Body of pancreas (tissue), 4 donors: ENCODE data around the gene AATF. TPM values are rescaled to one million over a fixed set of nuclear protein-coding genes. Genes with fewer than 3 reads are reported as not detected.

Source experiments
- ATAC-seq: fragments of 150-250 bp; one replicate; pipeline ENCODE4 v1.9.1; 2016
- DNase-seq, 4 donors: peaks; one replicate each; pipeline ENCODE4 v3.0.0-alpha.2; 2019
- H3K27ac ChIP-seq, 4 donors: fragments of 200-600 bp; sonication (generic); 1 replicate in 3 of 4; 2 replicates in 1 of 4; pipeline versions ENCODE4 v1.5.1 to v1.6.1; 2016 to 2019; ENCODE audit warnings: mild to moderate bottlenecking in 1 of 4, mixed read lengths in 1 of 4, moderate library complexity in 1 of 4
- H3K27me3 ChIP-seq, 2 donors: fragments of 200-600 bp; sonication (generic); one replicate each; pipeline ENCODE4 v1.6.0; 2016; ENCODE audit warnings: mild to moderate bottlenecking in 1 of 2
- H3K36me3 ChIP-seq, 2 donors: fragments of 200-600 bp; sonication (generic); replicated peaks in 1 of 2; 2 replicates each; pipeline ENCODE4 v1.5.1; 2016; ENCODE audit warnings: low read depth in 2 of 2; ENCODE audit not compliant: insufficient read depth in 1 of 2
- H3K4me1 ChIP-seq: fragments of 200-600 bp; sonication (generic); one replicate; pipeline ENCODE4 v1.6.0; 2016
- H3K4me3 ChIP-seq, 2 donors: fragments of 200-600 bp; sonication (generic); 1 replicate in 1 of 2; 2 replicates in 1 of 2; pipeline ENCODE4 v1.5.1; 2016 to 2019
- H3K9me3 ChIP-seq, 3 donors: fragments of 200-600 bp; sonication (generic); 1 replicate in 2 of 3; 2 replicates in 1 of 3; pipeline ENCODE4 v1.5.1; 2016
- CTCF ChIP-seq, 7 experiments: fragments of 450-650 bp in 4 of 7; fragments of 200-600 bp in 3 of 7; sonication (generic) in 3 of 7; IDR thresholded peaks; one replicate each; pipeline ENCODE4 v1.5.1; 2016 to 2019; ENCODE audit warnings: antibody characterized with exemption in 7 of 7
- POLR2A ChIP-seq, 3 donors: fragments of 450-650 bp; IDR thresholded peaks; one replicate each; pipeline ENCODE4 v1.6.1; 2016; ENCODE audit warnings: antibody characterized with exemption in 3 of 3, mild to moderate bottlenecking in 2 of 3
- whole genome bisulfite sequencing, 2 donors: methylation state at CpG; one replicate each; pipeline ENCODE4 v1.1.5; 2017; 5-methylcytosine and 5-hydroxymethylcytosine counted together
- intact Hi-C: fragments of 100-400 bp; cut with DNase I; formaldehyde crosslinking; loops from one replicate; pipeline ENCODE4 v1.15.1; 2023
- total RNA-seq, 2 donors: library from RNA; depleted of rRNA; stranded (reverse); fragments of >200 nt; gene quantifications; one replicate each; pipeline ENCODE4 v1.1.0, GENCODE V29; 2016

AATF gene
- total RNA-seq, 2 donors from 2014 or later: 16.5 to 28.3 TPM

- no peak for ATAC-seq
- no peak for TF ChIP-seq POLR2A (IDR thresholded peaks at IDR 0.05)
- TF ChIP-seq CTCF (IDR thresholded peaks at IDR 0.05): no peak
- intact Hi-C loops: no loop called here
Measured at GRCh38 chr17:36907407-36907806, 41.3 kb upstream of the AATF start.

GRCh38 chr17:36910513-36910912 lies 38.2 kb upstream of the AATF start:
- Histone ChIP-seq H3K36me3 (no peaks in the 10 kb centered on the region), H3K4me1 (no peaks in the 10 kb centered on the region), H3K9me3 (no peaks in the 10 kb centered on the region), H3K27me3 (peaks cover 0 to 4% of the 10 kb centered on the region in 2 donors), H3K27ac (no peak overlapping the region), H3K4me3 (no peak overlapping the region)
- WGBS, 2 donors: 50 to 62% methylated on average over 5 of the region's 5 CpGs
- TF ChIP-seq CTCF (IDR thresholded peaks at IDR 0.05) (no peak), POLR2A (IDR thresholded peaks at IDR 0.05) (no peak)
- DNase-seq (no peak), ATAC-seq (no peak)
- intact Hi-C loops: no loop called here

More at GRCh38 chr17:36907407-36907806, 41.3 kb upstream of the AATF start:
- Histone ChIP-seq H3K4me1 (no peaks in the 10 kb centered on the region), H3K4me3 (no peak overlapping the region), H3K27ac (no peak overlapping the region), H3K27me3 (peaks cover 0 to 4% of the 10 kb centered on the region in 2 donors), H3K36me3 (no peaks in the 10 kb centered on the region), H3K9me3 (no peaks in the 10 kb centered on the region)
- no peak for DNase-seq
- WGBS, 2 donors: 59 to 61% methylated on average over 10 of the region's 10 CpGs

GRCh38 chr17:36911001-36911400 lies 37.8 kb upstream of the AATF start:
- WGBS, 2 donors: 26 to 41% methylated on average over 3 of the region's 3 CpGs
- Histone ChIP-seq H3K36me3 (no peaks in the 10 kb centered on the region), H3K9me3 (no peaks in the 10 kb centered on the region), H3K4me1 (no peaks in the 10 kb centered on the region), H3K4me3 (no peak overlapping the region), H3K27me3 (peaks cover 0 to 4% of the 10 kb centered on the region in 2 donors), H3K27ac (no peak overlapping the region)
- TF ChIP-seq CTCF (IDR thresholded peaks at IDR 0.05) (no peak), POLR2A (IDR thresholded peaks at IDR 0.05) (no peak)
- ATAC-seq (no peak), DNase-seq (no peak)
- intact Hi-C loops: no loop called here

GRCh38 chr17:36913132-36913531 lies 35.6 kb upstream of the AATF start:
- no peaks in the 10 kb centered on the region for H3K4me1 ChIP-seq
- no peaks in the 10 kb centered on the region for H3K9me3 ChIP-seq
- no peak for DNase-seq
- H3K4me3 ChIP-seq: no peak overlapping the region
- 10 to 20% methylated on average over 4 to 5 of the region's 5 CpGs for WGBS, 2 donors
- H3K27me3 ChIP-seq: no peaks in the 10 kb centered on the region
- ATAC-seq: no peak
- TF ChIP-seq POLR2A (IDR thresholded peaks at IDR 0.05) (no peak), CTCF (IDR thresholded peaks at IDR 0.05) (no peak)
- intact Hi-C loops: no loop called here
- no peaks in the 10 kb centered on the region for H3K36me3 ChIP-seq
- H3K27ac ChIP-seq: no peak overlapping the region

- Histone ChIP-seq H3K36me3 (no peaks in the 10 kb centered on the region), H3K27me3 (no peaks in the 10 kb centered on the region), H3K9me3 (no peaks in the 10 kb centered on the region), H3K4me3 (no peak overlapping the region), H3K4me1 (no peaks in the 10 kb centered on the region), H3K27ac (no peak overlapping the region)
- intact Hi-C loops: no loop called here
- no peak for ATAC-seq
- no peak for DNase-seq
- 29 to 41% methylated on average over 3 of the region's 3 CpGs for WGBS, 2 donors
- TF ChIP-seq POLR2A (IDR thresholded peaks at IDR 0.05): no peak
- TF ChIP-seq CTCF (IDR thresholded peaks at IDR 0.05): no peak
Measured at GRCh38 chr17:36918211-36918691, 30.5 kb upstream of the AATF start.
